Osteoblast (primary cell): ENCODE measurements around the gene CDH22. TPM values are rescaled to one million over a fixed set of nuclear protein-coding genes. Genes with fewer than 3 reads are reported as not detected.

Experiments used
- DNase-seq: peaks from one replicate; pipeline ENCODE4 v3.0.0; 2011; ENCODE audit warnings: low spot score, mixed read lengths; ENCODE audit not compliant: insufficient read length; ENCODE audit errors: missing footprints
- H2AFZ ChIP-seq: 2 replicates; pipeline ENCODE4 v1.6.0; 2011; ENCODE audit warnings: mild to moderate bottlenecking, low read length
- H3K27ac ChIP-seq: 2 replicates; pipeline ENCODE4 v1.5.1; 2011; ENCODE audit warnings: mild to moderate bottlenecking, low read depth, low read length, moderate library complexity
- H3K27me3 ChIP-seq: 2 replicates; pipeline ENCODE4 v1.6.0; 2012; ENCODE audit warnings: mild to moderate bottlenecking, control low read depth, inconsistent platforms, low read length, moderate library complexity; ENCODE audit not compliant: insufficient read depth
- H3K36me3 ChIP-seq: 2 replicates; pipeline ENCODE4 v1.5.1; 2011; ENCODE audit warnings: mild to moderate bottlenecking, low read length, control low read depth, moderate library complexity; ENCODE audit not compliant: insufficient read depth
- H3K4me1 ChIP-seq: 2 replicates; pipeline ENCODE4 v1.5.1; 2011; ENCODE audit warnings: mild to moderate bottlenecking, low read length, control low read depth, moderate library complexity; ENCODE audit not compliant: insufficient read depth
- H3K4me2 ChIP-seq: 2 replicates; pipeline ENCODE4 v1.6.0; 2011; ENCODE audit warnings: mild to moderate bottlenecking, low read length; ENCODE audit not compliant: insufficient read depth
- H3K4me3 ChIP-seq: fragments of 200-600 bp; sonication (generic); 3 replicates; pipeline ENCODE4 v1.5.1; 2012; ENCODE audit warnings: mild to moderate bottlenecking, low read length, inconsistent platforms; ENCODE audit not compliant: insufficient read depth
- H3K79me2 ChIP-seq: 2 replicates; pipeline ENCODE4 v1.6.0; 2012; ENCODE audit warnings: mild to moderate bottlenecking, low read length, control low read depth, inconsistent platforms; ENCODE audit not compliant: insufficient read depth
- H3K9me3 ChIP-seq: 2 replicates; pipeline ENCODE4 v1.5.1; 2011; ENCODE audit warnings: low read depth, low read length, control low read depth
- H4K20me1 ChIP-seq: 2 replicates; pipeline ENCODE4 v1.6.0; 2012; ENCODE audit warnings: mild to moderate bottlenecking, low read length, control low read depth; ENCODE audit not compliant: insufficient read depth
- CTCF ChIP-seq: IDR thresholded peaks from 2 replicates; pipeline ENCODE4 v1.5.1; 2011; ENCODE audit warnings: mild to moderate bottlenecking, low read depth, low read length, moderate library complexity; ENCODE audit errors: extremely low read depth
- total RNA-seq: library from RNA; depleted of rRNA; stranded (reverse); fragments of >200 nt; gene quantifications from 2 replicates; pipeline ENCODE4 v1.2.3, GENCODE V29; 2012

CDH22 gene
- total RNA-seq, 1 donor = not detected

- H3K9me3 ChIP-seq = no peaks in the 10 kb centered on the region
- no peak overlapping the region for H3K4me2 ChIP-seq
- no peak for TF ChIP-seq CTCF
- no peaks in the 10 kb centered on the region for H4K20me1 ChIP-seq
- H3K4me1 ChIP-seq = no peaks in the 10 kb centered on the region
- H3K4me3 ChIP-seq = no peak overlapping the region
- DNase-seq = no peak
- peaks cover 19% of the 10 kb centered on the region for H3K27me3 ChIP-seq
- H3K36me3 ChIP-seq = no peaks in the 10 kb centered on the region
- no peaks in the 10 kb centered on the region for H3K79me2 ChIP-seq
- no peak overlapping the region for H2AFZ ChIP-seq
- no peak overlapping the region for H3K27ac ChIP-seq
Measured at GRCh38 chr20:46302106-46302505, 6.2 kb downstream of the CDH22 start.

GRCh38 chr20:46300281-46300680, 8.0 kb downstream of the CDH22 start:
- Histone ChIP-seq H3K4me2 (no peak overlapping the region), H3K9me3 (no peaks in the 10 kb centered on the region), H3K27me3 (peaks cover 10% of the 10 kb centered on the region), H3K4me1 (no peaks in the 10 kb centered on the region), H3K4me3 (no peak overlapping the region), H2AFZ (no peak overlapping the region), H3K79me2 (no peaks in the 10 kb centered on the region), H3K36me3 (no peaks in the 10 kb centered on the region), H3K27ac (no peak overlapping the region), H4K20me1 (no peaks in the 10 kb centered on the region)
- DNase-seq = no peak
- TF ChIP-seq CTCF = no peak

- no peaks in the 10 kb centered on the region for H3K9me3 ChIP-seq
- no peaks in the 10 kb centered on the region for H3K36me3 ChIP-seq
- TF ChIP-seq CTCF = no peak
- H3K4me1 ChIP-seq = no peaks in the 10 kb centered on the region
- H3K79me2 ChIP-seq = no peaks in the 10 kb centered on the region
- H3K27ac ChIP-seq = no peak overlapping the region
- DNase-seq = no peak
- H3K4me2 ChIP-seq = no peak overlapping the region
- H3K27me3 ChIP-seq = peaks cover 4% of the 10 kb centered on the region
- H3K4me3 ChIP-seq = no peak overlapping the region
- no peak overlapping the region for H2AFZ ChIP-seq
- H4K20me1 ChIP-seq = no peaks in the 10 kb centered on the region
Measured at GRCh38 chr20:46299078-46299477, 9.2 kb downstream of the CDH22 start.

- H3K79me2 ChIP-seq = no peaks in the 10 kb centered on the region
- no peak for DNase-seq
- H3K9me3 ChIP-seq = no peaks in the 10 kb centered on the region
- H3K27me3 ChIP-seq = peaks cover 4% of the 10 kb centered on the region
- TF ChIP-seq CTCF = no peak
- no peaks in the 10 kb centered on the region for H4K20me1 ChIP-seq
- H2AFZ ChIP-seq = no peak overlapping the region
- no peaks in the 10 kb centered on the region for H3K4me1 ChIP-seq
- no peak overlapping the region for H3K4me2 ChIP-seq
- no peak overlapping the region for H3K4me3 ChIP-seq
- H3K27ac ChIP-seq = no peak overlapping the region
- H3K36me3 ChIP-seq = no peaks in the 10 kb centered on the region
Measured at GRCh38 chr20:46298374-46298773, 9.9 kb downstream of the CDH22 start.
